ELF-1 (cell line): Measurements from ENCODE around the gene MBD6.

ENCODE experiments used
- DNase-seq: peaks from one replicate; pipeline ENCODE4 v3.0.0-alpha.2; 2016; ENCODE audit warnings: low read depth, low spot score

Gene MBD6, protein sequence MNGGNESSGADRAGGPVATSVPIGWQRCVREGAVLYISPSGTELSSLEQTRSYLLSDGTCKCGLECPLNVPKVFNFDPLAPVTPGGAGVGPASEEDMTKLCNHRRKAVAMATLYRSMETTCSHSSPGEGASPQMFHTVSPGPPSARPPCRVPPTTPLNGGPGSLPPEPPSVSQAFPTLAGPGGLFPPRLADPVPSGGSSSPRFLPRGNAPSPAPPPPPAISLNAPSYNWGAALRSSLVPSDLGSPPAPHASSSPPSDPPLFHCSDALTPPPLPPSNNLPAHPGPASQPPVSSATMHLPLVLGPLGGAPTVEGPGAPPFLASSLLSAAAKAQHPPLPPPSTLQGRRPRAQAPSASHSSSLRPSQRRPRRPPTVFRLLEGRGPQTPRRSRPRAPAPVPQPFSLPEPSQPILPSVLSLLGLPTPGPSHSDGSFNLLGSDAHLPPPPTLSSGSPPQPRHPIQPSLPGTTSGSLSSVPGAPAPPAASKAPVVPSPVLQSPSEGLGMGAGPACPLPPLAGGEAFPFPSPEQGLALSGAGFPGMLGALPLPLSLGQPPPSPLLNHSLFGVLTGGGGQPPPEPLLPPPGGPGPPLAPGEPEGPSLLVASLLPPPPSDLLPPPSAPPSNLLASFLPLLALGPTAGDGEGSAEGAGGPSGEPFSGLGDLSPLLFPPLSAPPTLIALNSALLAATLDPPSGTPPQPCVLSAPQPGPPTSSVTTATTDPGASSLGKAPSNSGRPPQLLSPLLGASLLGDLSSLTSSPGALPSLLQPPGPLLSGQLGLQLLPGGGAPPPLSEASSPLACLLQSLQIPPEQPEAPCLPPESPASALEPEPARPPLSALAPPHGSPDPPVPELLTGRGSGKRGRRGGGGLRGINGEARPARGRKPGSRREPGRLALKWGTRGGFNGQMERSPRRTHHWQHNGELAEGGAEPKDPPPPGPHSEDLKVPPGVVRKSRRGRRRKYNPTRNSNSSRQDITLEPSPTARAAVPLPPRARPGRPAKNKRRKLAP

DNA sequence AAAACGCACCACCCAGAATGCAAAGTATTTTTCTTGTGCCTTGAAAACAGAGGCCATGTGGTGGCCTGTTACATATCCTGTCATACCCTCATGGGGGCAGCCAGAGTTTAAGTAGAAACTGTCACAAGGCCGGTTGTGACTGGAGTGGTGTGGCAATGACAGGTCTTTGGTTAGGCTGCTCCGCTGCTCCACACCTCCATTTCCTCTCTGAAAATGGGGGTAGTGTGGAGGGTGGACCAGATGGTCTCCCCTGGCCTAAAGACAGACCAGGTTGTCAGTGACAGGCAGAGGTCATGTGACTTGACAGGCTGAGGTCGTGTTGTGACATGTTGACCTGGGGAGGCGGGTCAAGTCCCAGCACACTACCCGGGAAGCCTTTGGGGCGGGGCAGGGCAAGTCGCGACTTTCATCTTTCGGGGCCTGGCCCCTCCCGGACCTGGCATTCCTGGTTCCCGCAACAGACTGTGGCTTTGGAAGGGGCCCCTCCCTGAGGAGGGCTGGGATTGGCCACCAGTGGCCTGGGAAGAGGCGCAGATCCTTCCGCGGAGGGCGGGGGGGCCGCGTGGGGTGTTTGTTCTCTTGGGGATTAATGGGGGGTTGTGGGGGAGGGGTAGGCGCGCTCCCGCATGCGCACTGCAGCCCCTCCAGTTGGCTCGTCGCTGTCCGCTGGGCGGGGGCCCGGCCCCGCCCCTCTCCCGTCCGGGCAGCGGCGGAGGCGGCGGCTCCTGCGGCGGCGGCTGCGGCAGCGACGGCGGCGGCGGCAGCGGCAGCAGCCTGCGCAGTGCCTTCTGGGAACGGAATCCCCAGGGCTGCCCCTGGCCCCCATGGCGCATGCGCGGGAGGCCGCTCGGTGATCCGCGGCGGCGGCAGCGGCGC is at the start of gene MBD6:
Gene MBD6, plus strand, starts transcription at position 814 of the 876 bp plus-strand sequence. CDS start 1,480 bp downstream, outside the sequence.
- DNase-seq = peak; percentile 90

DNA sequence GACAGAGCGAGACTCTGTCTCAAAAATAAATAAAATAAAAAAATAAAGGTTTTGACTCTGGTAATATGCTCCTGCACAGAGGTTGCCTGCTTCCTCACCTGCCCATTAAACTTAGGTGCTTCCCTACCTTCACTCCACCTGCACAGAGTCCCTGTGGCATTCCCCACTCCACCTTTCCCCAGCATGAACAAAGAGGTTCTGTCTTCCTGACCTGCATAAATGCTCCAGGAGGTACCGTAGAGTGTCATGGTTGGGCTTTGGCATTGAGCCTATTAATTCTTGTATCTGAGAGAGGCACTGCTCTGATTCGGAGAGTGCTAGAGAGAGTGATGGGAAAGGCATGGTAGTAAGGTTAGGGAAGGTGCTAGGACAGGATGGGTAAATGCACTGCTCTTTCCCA is 49.2 kb upstream of the MBD6 start:
- no peak for DNase-seq

DNA sequence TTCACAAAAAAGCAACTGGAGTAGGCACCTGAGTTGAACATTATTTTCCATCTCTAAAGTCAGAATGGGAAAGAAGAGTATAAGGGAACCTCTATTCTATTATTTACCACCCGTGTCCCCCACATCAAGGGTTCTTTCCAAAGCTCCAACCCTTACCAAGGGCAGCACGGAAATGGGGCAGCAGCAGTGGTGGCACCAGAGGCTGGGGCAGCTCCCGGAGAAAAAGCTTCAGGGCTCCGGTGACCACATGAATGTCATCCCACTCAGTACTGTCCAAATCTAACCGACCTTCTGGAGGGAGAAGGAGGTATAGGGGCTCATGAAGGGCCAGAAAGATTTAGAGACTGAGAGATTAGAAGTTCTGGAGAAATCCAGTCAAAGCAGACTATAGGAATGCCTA is 48.7 kb upstream of the MBD6 start:
- DNase-seq = no peak

DNA sequence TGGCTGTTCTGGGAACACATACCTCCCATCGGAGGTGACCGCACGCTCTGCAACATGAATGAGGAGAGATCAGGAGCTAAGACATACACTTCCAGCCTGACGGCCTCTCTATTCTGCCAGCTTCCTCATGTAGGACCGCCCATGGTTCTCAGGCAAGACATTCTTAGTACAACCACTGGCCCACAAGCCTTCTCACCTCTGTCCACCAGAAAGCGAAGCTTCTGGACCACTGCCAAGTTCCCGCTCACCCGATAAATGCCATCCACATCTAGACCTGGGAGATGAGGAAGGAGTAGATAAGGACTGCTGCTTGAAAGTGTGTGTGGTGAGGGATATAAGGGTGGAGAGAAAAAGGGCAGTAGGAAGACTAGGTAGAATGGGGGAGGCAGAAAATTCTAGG is 48.2 kb upstream of the MBD6 start:
- no peak for DNase-seq

DNA sequence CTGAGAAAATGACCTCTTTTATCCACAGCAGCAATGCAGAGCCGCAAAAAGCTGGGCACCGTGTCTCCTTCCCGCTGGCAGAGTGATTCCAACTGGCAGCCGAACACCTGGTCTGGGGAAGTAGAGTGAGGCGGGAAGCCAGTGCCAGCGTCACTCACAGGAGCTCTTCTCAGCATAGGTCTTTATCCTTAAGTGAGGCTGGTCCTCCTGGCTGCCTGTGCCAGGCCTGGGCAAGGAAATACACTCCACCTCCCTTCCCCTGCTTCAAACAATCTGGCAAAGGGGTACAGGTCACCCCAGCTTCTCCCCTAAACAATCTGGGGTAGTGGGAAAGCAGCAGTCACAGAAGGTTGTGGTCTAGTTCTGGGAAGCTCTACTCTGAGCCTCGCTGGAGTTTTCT is 47.8 kb upstream of the MBD6 start:
- no peak for DNase-seq

DNA sequence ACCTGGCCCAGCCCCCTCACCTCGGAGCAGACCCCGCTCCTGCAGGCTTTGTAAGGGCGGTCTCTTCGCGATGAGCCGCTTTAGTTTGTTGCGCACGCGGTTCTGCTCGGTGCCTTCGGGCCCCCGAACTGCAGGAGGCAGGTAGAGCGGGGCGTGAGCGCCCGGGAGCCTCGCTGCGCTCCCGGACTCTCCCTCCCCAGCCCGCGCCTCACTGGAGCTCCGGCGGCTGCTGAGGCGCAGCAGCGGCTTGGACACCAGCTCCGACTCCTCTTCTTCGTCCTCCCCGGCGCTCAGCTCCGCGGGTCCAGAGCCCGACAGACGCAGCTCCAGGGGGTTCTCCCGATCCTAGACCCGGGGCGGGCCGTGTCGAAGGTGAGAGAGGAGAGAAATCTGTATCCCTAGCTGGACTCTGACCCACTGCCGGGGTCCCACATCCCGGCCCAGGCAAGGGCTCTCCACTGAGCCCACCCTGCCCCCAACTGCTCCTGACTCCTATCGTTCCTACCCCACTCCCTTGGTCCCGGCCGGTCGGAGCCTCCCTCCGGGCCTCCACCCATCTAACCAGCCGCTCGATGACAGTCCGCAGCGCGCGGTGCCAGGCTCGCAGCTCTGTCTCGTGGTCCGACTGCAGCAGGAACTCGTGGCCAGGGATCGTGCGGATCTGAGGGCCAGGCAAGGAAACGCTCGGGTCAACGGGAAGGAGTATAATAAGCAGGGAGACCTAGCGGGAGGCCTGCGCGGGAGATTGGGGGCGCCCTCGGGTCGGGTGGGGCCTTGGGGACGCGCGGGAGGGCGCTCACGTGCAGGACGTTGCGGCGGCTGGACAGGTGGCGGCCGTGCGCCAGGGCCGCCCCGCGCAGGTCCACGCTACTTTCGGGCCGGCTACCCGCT is 47.1 kb upstream of the MBD6 start:
- peak; percentile 54 for DNase-seq

DNA sequence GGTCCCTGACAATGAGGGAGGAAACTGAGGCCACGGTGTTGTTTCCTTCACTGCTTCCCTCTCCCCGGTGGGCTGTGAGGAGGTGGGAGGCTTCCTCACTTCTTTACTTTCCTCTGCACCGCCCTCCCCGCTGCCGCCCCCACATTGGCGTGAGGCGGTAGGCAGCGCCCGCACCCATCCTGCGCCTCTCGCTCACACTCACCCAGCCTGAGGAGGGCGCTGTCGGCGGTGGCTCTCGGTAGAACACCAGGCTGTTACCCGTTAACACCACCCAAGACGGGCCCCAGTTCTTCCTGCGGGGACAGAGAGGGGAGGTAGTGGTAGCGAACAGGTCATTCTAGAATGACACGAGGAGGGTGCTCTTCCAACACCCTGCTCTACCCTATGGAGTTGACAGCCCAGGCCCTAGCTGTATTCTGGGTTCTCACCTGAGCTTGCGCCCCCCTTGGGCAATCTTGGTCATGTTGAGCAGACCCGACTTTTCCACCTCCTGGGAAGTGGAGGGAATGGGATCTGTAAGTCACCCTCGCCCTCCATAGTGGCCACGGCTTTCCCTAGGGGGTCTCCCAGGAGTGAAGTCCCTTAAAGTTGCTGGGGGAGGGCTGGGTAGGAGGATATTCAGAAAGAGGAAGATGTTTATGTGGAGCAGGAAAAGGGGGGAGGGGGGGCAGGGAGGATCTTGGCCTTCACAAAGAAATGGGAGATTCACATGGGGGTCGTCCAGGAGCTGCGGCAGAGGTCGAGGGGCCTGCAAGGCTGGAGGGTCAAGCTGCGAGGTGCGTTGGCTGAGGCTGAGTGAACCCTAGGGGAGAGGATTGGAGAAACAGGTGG is 46.2 kb upstream of the MBD6 start:
- no peak for DNase-seq

DNA sequence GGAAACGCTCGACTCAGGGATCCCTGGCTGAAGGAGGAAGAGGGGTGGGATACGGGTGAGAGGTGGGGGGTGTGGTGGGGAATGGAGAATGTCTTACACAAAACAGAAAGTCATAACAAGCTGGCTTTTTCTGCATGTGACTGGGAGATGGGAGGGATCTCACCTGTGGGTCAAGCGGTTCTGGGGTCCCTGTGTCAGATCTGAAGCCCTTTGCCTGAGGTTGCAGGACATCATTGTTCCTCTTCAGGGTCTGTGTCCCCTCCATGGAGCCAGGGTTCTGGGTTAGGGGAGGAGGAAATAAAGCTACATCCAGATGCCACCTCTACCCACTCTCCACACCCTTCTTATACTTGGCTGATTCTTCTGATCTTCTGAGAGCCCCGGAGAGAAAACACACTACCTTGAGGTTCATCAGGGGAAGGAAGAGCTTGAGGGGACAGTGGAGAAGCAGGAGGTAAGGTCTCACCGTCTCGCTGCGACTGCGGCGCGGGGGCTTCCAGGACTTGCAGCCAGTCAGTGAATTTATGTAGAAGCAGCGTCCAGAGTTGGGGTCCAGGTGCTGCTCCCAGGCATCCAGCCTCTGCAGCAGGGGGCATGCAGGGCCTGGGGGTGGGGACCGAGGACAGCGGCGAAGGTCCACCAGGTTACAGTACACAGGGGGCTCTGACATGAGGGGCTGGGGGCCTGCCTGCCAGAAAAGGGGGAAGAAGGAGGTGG is 45.5 kb upstream of the MBD6 start:
- DNase-seq = no peak

DNA sequence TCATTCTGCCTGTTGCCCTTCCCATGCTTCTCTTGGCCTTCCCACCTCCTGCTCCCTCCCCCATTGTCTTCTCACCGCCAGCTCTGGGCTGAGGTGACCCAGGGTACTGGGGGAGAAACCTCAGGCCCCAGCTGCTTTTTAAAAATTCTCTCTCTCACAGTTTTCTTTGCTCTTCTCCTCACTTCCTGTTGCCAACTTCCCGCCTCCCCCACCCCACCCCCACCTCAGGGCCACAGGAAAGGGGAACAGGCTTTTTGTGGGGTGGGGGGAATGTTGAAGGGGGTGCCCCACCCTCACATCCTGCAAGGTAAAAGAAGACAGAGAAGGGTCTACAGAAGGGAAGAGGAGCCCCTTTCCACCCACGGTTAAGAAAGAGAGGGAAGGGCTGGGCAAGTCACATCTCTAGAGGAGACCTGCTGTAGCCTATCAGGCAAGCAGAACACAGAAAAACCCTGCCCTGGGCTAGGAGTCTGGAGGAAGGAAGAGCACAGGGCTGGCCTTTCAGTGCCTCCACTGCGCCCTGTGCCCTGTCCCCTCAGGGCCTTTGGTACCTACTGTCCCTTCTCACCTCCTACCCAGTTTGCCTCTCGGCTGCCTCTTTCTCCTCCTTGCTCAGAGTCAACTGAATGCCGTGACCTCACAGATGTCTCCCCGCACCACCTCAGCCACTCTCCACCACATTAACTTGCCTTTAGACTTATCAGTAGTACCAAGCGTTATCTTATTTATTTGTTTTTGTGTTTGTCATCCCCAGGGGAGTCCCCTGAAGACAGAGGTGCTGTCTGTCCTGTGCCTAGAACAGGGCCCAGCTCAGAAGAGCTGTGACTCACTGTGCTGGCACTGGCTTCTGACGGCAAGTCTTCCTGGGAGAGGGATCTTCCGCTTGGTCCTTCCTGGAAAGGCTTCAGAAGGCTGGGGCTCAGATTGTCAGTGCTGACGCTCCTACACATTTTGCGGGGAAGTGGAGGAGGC is 44.6 kb upstream of the MBD6 start:
- DNase-seq = peak; percentile 23

DNA sequence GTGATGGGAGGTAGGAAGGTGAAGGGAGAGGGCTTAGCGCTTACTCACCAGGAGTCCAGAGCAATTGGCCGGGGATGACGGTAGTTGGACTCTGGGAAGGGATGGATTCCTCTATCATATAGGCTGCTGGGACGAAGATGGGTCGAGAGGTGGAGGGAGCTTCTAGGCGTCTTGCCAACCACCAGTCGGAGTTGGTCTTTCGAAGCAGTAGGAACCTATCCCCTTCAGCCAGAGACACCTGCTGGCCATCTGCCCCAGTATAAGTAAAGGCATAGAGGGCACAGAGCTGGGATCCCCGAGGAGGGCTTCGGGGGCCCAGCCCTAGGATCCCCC is 43.6 kb upstream of the MBD6 start:
- DNase-seq = no peak

DNA sequence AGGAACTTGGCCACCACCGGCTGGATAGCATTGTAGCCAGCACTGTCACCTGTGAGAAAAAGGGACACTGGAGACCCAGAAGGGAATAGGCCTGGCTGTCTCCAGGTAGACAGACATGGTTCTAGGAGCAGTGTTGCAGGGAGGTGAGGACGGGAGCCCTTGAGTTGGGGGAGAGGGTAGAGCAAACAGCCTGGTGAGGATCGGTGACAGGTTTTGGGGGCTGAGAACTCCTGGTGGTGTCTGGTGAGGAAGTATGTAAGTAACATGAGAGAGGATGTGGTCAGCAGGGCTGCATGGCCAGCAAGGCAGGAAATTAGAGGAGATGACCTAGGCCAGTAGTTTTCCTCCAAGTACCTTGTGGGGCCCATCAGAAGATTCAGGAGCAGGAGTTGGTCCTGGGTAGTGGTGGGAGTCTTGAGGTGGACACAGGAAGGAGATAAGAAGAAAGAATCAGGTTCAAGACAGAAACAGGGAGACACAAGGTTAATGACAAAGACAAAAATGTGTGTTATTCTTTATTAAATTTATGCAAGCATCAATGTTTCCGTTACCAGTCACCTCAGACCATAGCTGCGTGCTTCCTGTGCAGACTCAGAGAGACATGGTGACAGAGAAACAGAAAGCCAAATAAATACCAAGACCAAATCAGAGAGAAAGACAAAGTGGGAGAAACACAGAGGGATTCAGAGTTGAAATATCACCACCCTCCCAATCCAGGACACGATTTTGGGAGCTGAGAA is 43.1 kb upstream of the MBD6 start, which contains the start of gene ARHGAP9:
Gene ARHGAP9, minus strand, starts transcription at position 491 of the 740 bp plus-strand sequence. Its CDS starts 460 bp downstream, at position 31.
- no peak for DNase-seq

DNA sequence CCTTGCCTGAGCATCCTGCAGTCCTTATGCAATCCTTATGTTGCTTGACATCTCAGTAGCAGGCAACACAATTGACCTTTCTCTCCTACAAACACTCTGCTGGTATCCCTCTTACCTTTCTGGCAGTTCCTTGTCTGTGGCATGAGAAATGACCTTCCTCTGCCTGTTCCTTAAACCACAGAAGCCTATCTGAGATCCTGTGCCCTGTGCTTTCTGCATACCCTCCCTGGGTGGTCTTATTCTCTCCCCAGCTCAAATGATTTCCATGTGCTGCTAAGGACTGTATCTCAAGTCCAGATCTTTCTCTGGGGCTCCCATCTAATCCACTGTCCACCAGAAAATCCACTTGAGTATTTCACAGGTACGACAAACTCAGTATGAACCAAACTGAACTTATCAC is 41.0 kb upstream of the MBD6 start:
- no peak for DNase-seq

DNA sequence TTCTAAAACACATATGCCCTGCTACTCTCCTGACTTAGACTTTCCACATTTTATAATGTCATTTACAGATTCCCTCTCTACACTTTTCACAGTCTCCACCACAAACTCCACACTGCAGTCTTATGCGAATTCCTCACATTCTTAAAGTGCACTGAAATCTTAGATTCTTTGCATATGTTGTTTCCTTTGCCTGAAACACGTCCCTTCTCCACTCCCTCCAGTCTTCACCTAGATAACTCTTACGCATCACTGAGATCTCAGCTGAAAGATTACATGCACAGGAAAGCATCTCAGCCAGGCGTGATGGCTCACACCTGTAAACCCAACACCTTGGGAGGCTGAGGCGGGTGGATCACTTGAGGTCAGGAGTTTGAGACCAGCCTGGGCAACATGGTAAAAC is 39.2 kb upstream of the MBD6 start:
- peak; percentile 21 for DNase-seq

DNA sequence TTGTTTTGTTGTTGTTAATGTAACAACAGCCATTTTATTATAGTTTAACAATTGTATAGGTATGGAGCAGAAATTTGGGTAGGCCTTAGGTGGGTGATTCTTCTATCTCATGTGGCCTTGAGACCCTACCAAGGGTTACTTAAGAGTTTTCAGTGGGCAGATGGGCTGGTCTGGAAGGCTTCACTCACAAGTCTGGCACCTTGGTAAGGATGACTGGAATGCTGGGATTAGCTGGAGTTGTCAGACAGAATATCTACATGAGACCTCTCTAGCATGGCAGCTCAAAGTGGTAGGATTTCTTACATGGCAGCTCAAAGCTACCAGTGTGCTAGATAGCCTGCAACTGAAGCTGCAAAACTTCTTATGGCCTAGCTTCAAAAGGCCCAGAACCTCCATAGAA is 36.9 kb upstream of the MBD6 start:
- DNase-seq = no peak

DNA sequence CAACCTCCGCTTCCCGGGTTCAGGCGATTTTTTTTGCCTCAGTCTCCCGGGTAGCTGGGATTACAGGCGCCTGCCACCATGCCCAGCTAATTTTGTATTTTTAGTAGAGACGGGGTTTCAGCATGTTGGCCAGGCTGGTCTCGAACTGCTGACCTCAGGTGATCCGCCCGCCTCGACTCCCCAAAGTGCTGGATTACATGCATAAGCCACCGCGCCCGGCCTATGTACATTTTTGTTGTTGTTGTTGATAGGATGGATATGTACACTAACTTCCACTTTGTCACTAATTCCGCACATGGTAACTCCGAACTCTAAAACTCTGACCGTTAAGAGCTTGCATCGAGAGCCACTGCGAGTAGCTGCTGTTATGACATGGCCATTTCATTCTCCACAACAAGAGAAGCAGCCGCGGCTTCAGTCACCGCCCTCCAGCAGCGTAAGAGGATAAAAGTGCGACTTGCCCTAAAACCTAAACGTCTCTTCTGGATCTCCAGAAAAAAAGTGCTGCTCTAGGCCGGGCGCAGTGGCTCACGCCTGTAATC is 35.5 kb upstream of the MBD6 start:
- DNase-seq = no peak

DNA sequence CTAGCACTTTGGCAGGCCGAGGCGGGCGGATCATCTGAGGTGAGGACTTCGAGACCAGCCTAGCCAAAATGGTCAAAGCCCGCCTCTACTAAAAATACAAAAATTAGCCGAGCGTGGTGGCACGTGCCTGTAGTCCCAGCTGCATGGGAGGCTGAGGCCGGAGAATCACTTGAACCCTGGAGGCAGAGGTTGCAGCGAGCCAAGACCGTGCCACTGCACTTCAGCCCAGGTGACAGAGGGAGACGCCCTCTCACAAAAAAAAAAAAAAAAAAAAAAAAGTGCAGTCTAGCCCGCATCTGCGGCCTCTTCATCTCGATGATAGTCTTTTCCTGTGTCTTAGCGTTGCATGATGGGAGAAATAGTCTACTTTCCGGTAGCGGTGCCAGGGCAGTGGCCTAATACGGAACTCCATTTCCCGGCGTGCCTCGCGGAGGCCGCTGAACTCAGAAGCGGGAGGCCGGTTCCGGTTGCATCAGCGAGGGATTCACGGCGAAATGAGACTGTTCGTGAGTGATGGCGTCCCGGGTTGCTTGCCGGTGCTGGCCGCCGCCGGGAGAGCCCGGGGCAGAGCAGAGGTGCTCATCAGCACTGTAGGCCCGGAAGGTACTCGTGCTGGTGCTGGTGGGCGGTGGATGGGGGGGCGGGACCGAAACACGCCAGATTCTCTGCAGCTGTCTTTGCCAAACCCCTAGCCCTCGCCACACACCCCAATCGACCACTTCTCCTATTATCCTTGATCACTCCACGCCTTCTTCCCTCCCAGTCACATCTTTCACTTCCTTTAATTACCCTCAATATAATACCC is 34.8 kb upstream of the MBD6 start, which contains the start of gene MARS1:
Gene MARS1, plus strand, starts transcription at position 472 of the 805 bp plus-strand sequence. Its CDS starts 23 bp downstream, at position 495.
- DNase-seq = peak; percentile 96
